Liver (tissue), 9 donors: ENCODE data around the gene UNKL. TPM values are rescaled to one million over a fixed set of nuclear protein-coding genes. Genes with fewer than 3 reads are reported as not detected.

Experiments used
- DNase-seq: peaks from one replicate; pipeline ENCODE4 v3.0.0-alpha.2; 2017; ENCODE audit warnings: low spot score
- H3K27ac ChIP-seq, 2 donors: one replicate each; pipeline ENCODE4 v1.7.0; 2013; ENCODE audit warnings: inconsistent platforms in 2 of 2, low read length in 2 of 2, control low read depth in 1 of 2, low read depth in 1 of 2, mild to moderate bottlenecking in 1 of 2
- H3K27me3 ChIP-seq, 4 donors: one replicate each; pipeline versions ENCODE4 v1.6.1 to v1.7.0; 2013; ENCODE audit warnings: low read length in 3 of 4, inconsistent platforms in 1 of 4, mild to moderate bottlenecking in 1 of 4, moderate library complexity in 1 of 4; ENCODE audit not compliant: control insufficient read depth in 4 of 4, insufficient read depth in 4 of 4
- H3K36me3 ChIP-seq, 4 donors: one replicate each; pipeline versions ENCODE4 v1.6.1 to v1.7.0; 2013; ENCODE audit warnings: low read length in 3 of 4, mild to moderate bottlenecking in 3 of 4, low read depth in 1 of 4, moderate library complexity in 1 of 4; ENCODE audit not compliant: control insufficient read depth in 4 of 4, insufficient read depth in 3 of 4
- H3K4me1 ChIP-seq, 4 donors: one replicate each; pipeline versions ENCODE4 v1.6.1 to v1.7.0; 2013; ENCODE audit warnings: low read length in 3 of 4, mild to moderate bottlenecking in 3 of 4, moderate library complexity in 1 of 4; ENCODE audit not compliant: control insufficient read depth in 4 of 4, insufficient read depth in 4 of 4
- H3K4me3 ChIP-seq, 3 donors: one replicate each; pipeline versions ENCODE4 v1.6.1 to v1.7.0; 2013; ENCODE audit warnings: low read length in 3 of 3, control low read depth in 1 of 3, low read depth in 1 of 3, mild to moderate bottlenecking in 1 of 3
- H3K9ac ChIP-seq, 2 donors: one replicate each; pipeline ENCODE4 v1.7.0; 2013; ENCODE audit warnings: low read length in 2 of 2, mild to moderate bottlenecking in 2 of 2, moderate library complexity in 2 of 2, control low read depth in 1 of 2, low read depth in 1 of 2
- H3K9me3 ChIP-seq, 4 donors: one replicate each; pipeline versions ENCODE4 v1.6.1 to v1.7.0; 2013; ENCODE audit warnings: low read length in 3 of 4; ENCODE audit not compliant: control insufficient read depth in 4 of 4
- ATF3 ChIP-seq: IDR thresholded peaks from 2 replicates; pipeline ENCODE4 v1.6.1; 2016; ENCODE audit warnings: antibody characterized with exemption
- CTCF ChIP-seq: fragments of 150-350 bp; IDR thresholded peaks from 2 replicates; pipeline ENCODE4 v1.5.1; 2017; ENCODE audit warnings: improper control_type of control experiment, low read depth, low read length; ENCODE audit not compliant: missing input control
- EGR1 ChIP-seq, 2 donors: IDR thresholded peaks; 2 replicates each; pipeline ENCODE4 v1.6.1; 2016 to 2018; ENCODE audit warnings: antibody characterized with exemption in 2 of 2, low read depth in 2 of 2
- FOXA1 ChIP-seq: IDR thresholded peaks from 2 replicates; pipeline ENCODE4 v1.6.1; 2016; ENCODE audit warnings: antibody characterized with exemption
- FOXA2 ChIP-seq: IDR thresholded peaks from 2 replicates; pipeline ENCODE4 v1.6.1; 2016; ENCODE audit warnings: antibody characterized with exemption
- GABPA ChIP-seq, 2 donors: IDR thresholded peaks in 1 of 2; conservative IDR thresholded peaks in 1 of 2; 2 replicates each; pipeline ENCODE4 v1.6.1; 2016; ENCODE audit warnings: antibody characterized with exemption in 2 of 2, mild to moderate bottlenecking in 1 of 2, moderate library complexity in 1 of 2
- HNF4A ChIP-seq, 2 donors: conservative IDR thresholded peaks; 2 replicates each; pipeline ENCODE4 v1.6.1; 2016; ENCODE audit warnings: antibody characterized with exemption in 2 of 2, mild to moderate bottlenecking in 2 of 2
- HNF4G ChIP-seq: IDR thresholded peaks from 2 replicates; pipeline ENCODE4 v1.6.1; 2016; ENCODE audit warnings: antibody characterized with exemption
- JUND ChIP-seq, 2 donors: IDR thresholded peaks; 2 replicates each; pipeline ENCODE4 v1.6.1; 2016; ENCODE audit warnings: antibody characterized with exemption in 2 of 2
- MAX ChIP-seq: IDR thresholded peaks from 2 replicates; pipeline ENCODE4 v1.6.1; 2016; ENCODE audit warnings: antibody characterized with exemption
- NR2F2 ChIP-seq: IDR thresholded peaks from 2 replicates; pipeline ENCODE4 v1.6.1; 2016; ENCODE audit warnings: antibody characterized with exemption
- RAD21 ChIP-seq, 2 donors: IDR thresholded peaks; 2 replicates each; pipeline ENCODE4 v1.6.1; 2016; ENCODE audit warnings: antibody characterized with exemption in 2 of 2, mild to moderate bottlenecking in 2 of 2
- REST ChIP-seq: IDR thresholded peaks from 2 replicates; pipeline ENCODE4 v1.6.1; 2016; ENCODE audit warnings: antibody characterized with exemption, mild to moderate bottlenecking
- RXRA ChIP-seq, 2 donors: IDR thresholded peaks; 2 replicates each; pipeline ENCODE4 v1.6.1; 2017 to 2018; ENCODE audit warnings: antibody characterized with exemption in 2 of 2, mild to moderate bottlenecking in 1 of 2
- SP1 ChIP-seq: IDR thresholded peaks from 2 replicates; pipeline ENCODE4 v1.6.1; 2018; ENCODE audit warnings: antibody characterized with exemption, mild to moderate bottlenecking
- TAF1 ChIP-seq: conservative IDR thresholded peaks from 2 replicates; pipeline ENCODE4 v1.6.1; 2016; ENCODE audit warnings: antibody characterized with exemption, mild to moderate bottlenecking
- YY1 ChIP-seq: IDR thresholded peaks from 2 replicates; pipeline ENCODE4 v1.6.1; 2016; ENCODE audit warnings: antibody characterized with exemption, mild to moderate bottlenecking
- ZBTB33 ChIP-seq: IDR thresholded peaks from 2 replicates; pipeline ENCODE4 v1.6.1; 2016; ENCODE audit warnings: antibody characterized with exemption
- WGBS: extraction: QIAGEN DNeasy Blood & Tissue Kit; methylation state at CpG from one replicate; pipeline ENCODE4 v1.1.7; 2013; 5-methylcytosine and 5-hydroxymethylcytosine counted together
- polyA plus RNA-seq, 2 donors: library from polyadenylated mRNA; stranded (reverse) in 1 of 2; unstranded in 1 of 2; fragments of 200-250 nt in 1 of 2; fragments of >200 nt in 1 of 2; fragmentation: Nextera tagmentation in 1 of 2; extraction: Ambion mirVana in 1 of 2; gene quantifications; one replicate each; pipeline versions ENCODE4 v1.2.1 to v1.2.3, GENCODE V29; 2013 to 2015
- total RNA-seq, 2 donors: library from RNA; depleted of rRNA; stranded (reverse); fragments of >200 nt; gene quantifications; one replicate each; pipeline ENCODE4 v1.2.3, GENCODE V29; 2014
- donor health status: healthy.
- donor health status: healthy.
- donor health status: healthy.
- donor health status: healthy.
- donor health status: healthy.

The UNKL gene
- total and polyA plus RNA-seq, 4 donors = 3.5 to 14.7 (median 6.6) TPM

GRCh38 chr16:1337486-1337885 lies 77.0 kb downstream of the UNKL start:
- WGBS = 65% methylated on average over 9 of the region's 9 CpGs
- H3K4me3 ChIP-seq = no peak overlapping the region
- no peak overlapping the region for H3K27ac ChIP-seq
- TF ChIP-seq YY1 (no peak), ZBTB33 (no peak), CTCF (no peak), FOXA2 (no peak), SP1 (no peak), TAF1 (no peak), HNF4A (conservative IDR thresholded peaks at IDR 0.05) (no peak), GABPA (IDR thresholded peaks at IDR 0.05 in 1 of 2, conservative IDR thresholded peaks at IDR 0.05 in 1 of 2) (no peak), HNF4G (no peak), ATF3 (no peak)
- no peak overlapping the region for H3K9ac ChIP-seq
- no peaks in the 10 kb centered on the region for H3K36me3 ChIP-seq
- peaks cover 0 to 2% (median 0%) of the 10 kb centered on the region in 4 donors for H3K27me3 ChIP-seq
- DNase-seq = no peak
- peaks cover 2 to 10% (median 7%) of the 10 kb centered on the region in 4 donors for H3K4me1 ChIP-seq
- no peaks in the 10 kb centered on the region for H3K9me3 ChIP-seq

GRCh38 chr16:1336619-1337018 lies 77.9 kb downstream of the UNKL start:
- H3K36me3 ChIP-seq = no peaks in the 10 kb centered on the region
- H3K27me3 ChIP-seq = peaks cover 0 to 2% (median 0%) of the 10 kb centered on the region in 4 donors
- H3K4me3 ChIP-seq = no peak overlapping the region
- no peak for DNase-seq
- no peak overlapping the region for H3K27ac ChIP-seq
- 70% methylated on average over 15 of the region's 15 CpGs for WGBS
- no peaks in the 10 kb centered on the region for H3K9me3 ChIP-seq
- H3K9ac ChIP-seq = no peak overlapping the region
- TF ChIP-seq FOXA2 = no peak
- no peak for TF ChIP-seq MAX
- TF ChIP-seq EGR1 (IDR thresholded peaks at IDR 0.05; ENCODE audit: low read depth in 2 of 2) = no peak
- no peak for TF ChIP-seq HNF4G
- no peak for TF ChIP-seq YY1
- no peak for TF ChIP-seq JUND (IDR thresholded peaks at IDR 0.05)
- TF ChIP-seq TAF1 = no peak
- TF ChIP-seq RXRA (IDR thresholded peaks at IDR 0.05) = no peak
- TF ChIP-seq NR2F2 = no peak
- TF ChIP-seq RAD21 (IDR thresholded peaks at IDR 0.05) = no peak
- no peak for TF ChIP-seq HNF4A (conservative IDR thresholded peaks at IDR 0.05)
- no peak for TF ChIP-seq FOXA1
- TF ChIP-seq GABPA (IDR thresholded peaks at IDR 0.05 in 1 of 2, conservative IDR thresholded peaks at IDR 0.05 in 1 of 2) = no peak
- TF ChIP-seq SP1 = no peak
- TF ChIP-seq ATF3 = no peak
- TF ChIP-seq ZBTB33 = no peak
- no peak for TF ChIP-seq REST
- no peak for TF ChIP-seq CTCF
- H3K4me1 ChIP-seq = peaks cover 3 to 14% (median 8%) of the 10 kb centered on the region in 4 donors
